Middle frontal gyrus (tissue), 1 donor: Measurements from ENCODE around the gene SLC39A6.
"Not testable (repeated sequence)": the region's sequence is repeated elsewhere in the genome, so short reads cannot be mapped to it uniquely, and the experiment has no call there.

ENCODE experiments used
- DNase-seq: peaks from one replicate; pipeline ENCODE4 v3.0.0-alpha.2; 2015; ENCODE audit warnings: low spot score; ENCODE audit errors: extremely low spot score

Gene SLC39A6

DNA sequence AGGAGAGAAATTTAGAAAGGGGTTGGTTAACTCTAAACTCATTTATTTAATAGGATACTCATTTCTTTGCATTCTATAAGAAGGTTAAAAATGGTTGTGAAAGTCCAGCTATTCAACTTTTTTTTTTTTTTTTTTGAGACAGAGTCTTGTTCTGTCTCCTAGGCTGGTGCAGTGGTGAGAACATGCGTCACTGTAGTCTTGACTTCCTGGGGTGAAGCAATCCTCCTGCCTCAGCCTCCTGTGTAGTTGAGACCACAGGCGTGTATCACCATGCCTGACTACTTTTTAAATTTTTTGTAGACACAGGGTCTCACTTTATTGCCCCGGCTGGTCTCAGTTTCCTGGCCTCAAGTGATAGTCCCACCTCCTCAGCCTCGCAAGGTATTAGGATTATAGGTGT lies 12.4 kb upstream of the SLC39A6 start:
- no peak for DNase-seq

- no peak for DNase-seq
These were observed 10.1 kb upstream of the SLC39A6 start for GRCh38 chr18:36139245-36139644.

DNA sequence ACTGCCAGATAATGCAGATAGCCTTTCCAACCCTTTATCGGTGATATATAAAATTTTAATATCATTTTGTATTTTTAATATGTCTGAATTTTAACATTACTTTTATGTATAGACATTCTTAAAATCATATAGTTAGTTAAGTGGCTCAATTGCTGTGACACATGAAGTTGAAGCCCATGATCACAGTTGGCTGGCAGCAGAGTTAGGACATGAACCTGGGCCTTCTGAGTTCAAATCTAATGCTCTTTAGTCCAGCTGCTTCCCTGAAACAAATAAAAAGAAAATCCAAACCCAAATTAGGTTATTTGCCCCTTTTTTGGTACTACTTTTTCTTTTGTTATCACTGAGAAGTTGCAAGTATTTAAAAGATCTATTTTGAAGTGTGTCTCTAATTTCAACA lies 6.1 kb upstream of the SLC39A6 start:
- no peak for DNase-seq

- DNase-seq: no peak
These were observed 3.6 kb upstream of the SLC39A6 start for GRCh38 chr18:36132756-36133155.

DNA sequence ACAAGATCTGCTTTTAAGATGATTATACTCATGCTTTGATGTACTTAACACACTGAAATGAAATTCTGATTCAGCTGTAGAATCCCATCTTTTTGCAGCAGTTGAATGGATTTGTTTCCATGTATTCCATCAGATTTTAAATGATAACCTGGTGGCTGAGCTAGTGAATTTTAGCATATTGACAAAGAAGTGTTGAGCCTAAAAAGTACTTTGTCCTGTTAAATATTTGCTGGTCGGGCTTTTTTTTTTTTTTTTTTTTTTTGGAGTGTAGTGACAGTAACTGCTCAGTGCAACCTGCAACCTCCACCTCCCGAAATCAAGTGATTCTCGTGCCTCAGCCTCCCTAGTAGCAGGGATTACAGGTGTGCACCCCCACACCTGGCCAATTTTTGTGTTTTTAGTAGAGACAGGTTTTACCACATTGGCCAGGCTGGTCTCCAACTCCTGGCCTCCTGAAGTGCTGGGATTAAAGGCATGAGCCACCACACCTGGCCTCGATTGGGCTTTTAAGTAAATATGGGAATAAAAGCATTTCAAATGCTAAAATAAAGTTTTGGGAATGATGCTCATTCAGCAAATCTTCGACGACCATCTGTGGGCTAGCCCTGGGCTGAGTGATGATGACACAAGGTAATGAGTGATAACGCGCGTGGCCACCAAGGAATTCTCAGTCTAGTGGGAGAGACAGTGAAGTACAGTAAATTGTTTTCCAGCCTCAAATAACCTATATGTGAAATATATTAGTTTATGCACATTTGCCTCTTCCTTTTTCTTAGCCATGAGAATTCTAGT lies 2.7 kb upstream of the SLC39A6 start:
- DNase-seq: no peak

GRCh38 chr18:36130883-36131653 lies 1.9 kb upstream of the SLC39A6 start:
- DNase-seq: no peak

- DNase-seq: no peak
These were observed 1.1 kb upstream of the SLC39A6 start for GRCh38 chr18:36130039-36130831.

GRCh38 chr18:36128907-36129299 lies 237 bp downstream of the SLC39A6 start:
- no peak for DNase-seq

DNA sequence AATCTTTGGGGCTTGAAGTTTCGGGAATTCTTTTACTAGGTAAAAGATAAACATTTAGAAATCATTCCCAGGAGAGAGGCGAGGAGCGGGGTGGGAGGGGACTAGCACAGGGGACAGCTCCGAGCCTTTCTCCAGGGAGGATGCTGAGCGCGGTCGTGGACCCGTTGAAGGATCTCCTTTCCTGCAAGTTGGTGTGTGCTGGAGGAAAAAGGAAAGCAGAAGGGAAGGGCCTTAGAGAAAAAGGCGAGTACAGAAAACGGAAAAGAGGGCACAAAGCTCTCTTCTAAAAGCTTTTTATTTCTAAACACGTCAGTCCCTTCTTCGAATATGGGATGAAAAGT lies 640 bp downstream of the SLC39A6 start:
- DNase-seq: no peak

- no peak for DNase-seq
These were observed 1.2 kb downstream of the SLC39A6 start for GRCh38 chr18:36127836-36128529.

DNA sequence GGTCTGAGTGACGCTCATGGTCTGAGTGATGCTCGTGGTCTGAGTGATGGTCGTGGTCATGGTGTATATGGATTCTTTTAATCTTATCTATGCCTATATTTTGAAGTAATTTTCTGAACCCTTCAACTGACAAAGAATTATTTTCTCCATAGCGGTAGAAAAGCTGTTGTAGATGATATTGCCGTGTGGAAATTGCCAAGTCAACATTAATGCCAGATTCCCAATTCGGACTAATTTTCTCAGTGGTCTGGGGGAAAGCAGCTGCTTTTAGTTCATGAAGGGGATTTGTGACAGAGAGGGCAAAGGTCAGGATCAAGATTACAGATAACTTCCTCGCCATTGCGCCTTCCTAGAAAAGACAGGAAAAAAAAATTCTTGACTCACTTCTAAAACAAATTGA lies 2.5 kb downstream of the SLC39A6 start:
- DNase-seq: no peak

- DNase-seq: no peak
These were observed 4.3 kb downstream of the SLC39A6 start for GRCh38 chr18:36124841-36125240.

DNA sequence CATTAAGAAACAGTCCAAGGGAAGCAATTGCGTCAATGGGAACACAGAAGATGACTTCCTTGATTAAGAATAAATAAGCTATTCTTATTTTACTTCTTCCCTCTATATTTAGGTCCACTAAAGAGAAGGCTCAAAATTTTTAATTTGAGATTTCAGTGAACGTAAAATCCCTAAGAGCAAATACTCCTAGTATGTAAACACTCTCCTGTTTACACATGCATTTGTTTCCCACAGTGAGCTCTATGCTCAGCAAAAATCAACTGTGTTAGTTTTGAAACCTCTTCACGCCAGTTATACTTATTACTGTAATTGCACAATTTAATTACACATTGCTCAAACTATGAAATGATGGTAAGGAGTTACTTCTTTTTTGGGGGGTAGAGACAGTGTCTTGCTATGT lies 8.8 kb downstream of the SLC39A6 start:
- DNase-seq: no peak

- DNase-seq: not testable (repeated sequence)
These were observed 12.4 kb downstream of the SLC39A6 start for GRCh38 chr18:36116771-36117170.

DNA sequence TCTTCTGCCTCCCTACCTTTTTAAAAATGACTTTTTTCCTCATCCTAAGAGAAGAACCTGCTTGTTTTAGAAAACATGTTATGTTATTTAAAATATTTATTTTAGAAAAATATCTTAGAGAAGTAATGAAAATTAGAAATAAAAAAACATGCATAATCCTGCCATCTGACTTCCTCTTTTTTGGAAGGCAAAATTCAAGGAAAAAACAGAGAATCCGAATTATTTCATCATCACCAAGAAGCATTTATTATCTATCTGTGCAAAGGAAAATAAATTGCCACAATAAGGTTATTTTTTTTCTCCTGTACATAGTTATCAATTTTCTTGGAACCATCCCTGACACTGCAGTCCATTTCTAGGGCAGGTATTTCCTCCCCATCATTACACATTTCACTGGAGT lies 14.4 kb downstream of the SLC39A6 start:
- DNase-seq: no peak

DNA sequence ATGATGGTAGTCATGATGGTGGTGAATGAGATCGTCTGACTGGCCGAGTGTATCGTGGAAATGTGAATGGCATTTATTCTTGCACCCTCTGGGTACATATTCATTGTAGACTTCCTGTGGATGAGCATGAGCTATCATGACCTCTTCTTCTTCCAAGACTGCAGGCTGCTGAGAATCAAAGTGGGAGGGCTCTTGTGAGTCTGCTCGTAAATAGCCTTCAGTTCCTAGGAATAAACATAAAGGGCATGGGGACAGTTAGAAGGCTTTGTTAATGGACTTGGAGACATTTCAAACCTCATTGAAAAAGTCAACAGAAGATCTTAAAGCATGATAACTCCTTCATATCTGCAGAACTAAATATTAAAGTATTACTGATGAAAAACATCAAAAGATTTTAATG lies 14.9 kb downstream of the SLC39A6 start:
- DNase-seq: no peak

GRCh38 chr18:36112302-36112701 lies 16.8 kb downstream of the SLC39A6 start:
- no peak for DNase-seq

DNA sequence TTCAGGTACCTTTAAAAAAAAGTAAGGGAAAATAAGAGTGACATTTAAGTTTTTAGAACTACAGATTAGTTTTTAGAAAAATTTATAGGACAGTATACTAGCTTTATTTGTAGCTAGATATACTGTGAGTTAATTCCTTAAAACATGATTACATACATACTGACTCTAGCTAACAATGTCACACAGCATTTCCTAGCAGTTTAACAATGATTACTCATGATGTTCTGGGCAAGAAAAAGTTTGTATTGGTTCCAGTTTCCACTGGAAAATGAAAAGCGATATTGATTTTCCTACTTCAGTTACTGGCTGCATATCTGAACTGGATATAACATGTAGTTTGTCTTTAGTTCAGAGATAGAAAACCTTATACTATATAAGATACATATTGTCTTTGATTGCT lies 19.4 kb downstream of the SLC39A6 start:
- DNase-seq: no peak

DNA sequence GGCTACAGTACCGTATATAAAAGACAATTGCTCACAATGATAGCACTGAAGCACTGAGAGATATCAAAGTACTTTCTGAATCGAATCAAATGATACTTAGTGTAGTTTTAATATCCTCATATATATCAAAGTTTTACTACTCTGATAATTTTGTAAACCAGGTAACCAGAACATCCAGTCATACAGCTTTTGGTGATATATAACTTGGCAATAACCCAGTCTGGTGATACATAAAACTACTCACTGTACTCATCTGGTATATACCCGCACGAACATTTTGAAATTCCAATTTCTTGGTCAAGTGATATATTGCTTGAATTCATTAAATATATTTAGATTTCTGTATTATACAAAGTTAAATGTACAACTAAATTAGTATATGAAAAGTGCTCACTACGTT lies 20.5 kb downstream of the SLC39A6 start:
- no peak for DNase-seq

DNA sequence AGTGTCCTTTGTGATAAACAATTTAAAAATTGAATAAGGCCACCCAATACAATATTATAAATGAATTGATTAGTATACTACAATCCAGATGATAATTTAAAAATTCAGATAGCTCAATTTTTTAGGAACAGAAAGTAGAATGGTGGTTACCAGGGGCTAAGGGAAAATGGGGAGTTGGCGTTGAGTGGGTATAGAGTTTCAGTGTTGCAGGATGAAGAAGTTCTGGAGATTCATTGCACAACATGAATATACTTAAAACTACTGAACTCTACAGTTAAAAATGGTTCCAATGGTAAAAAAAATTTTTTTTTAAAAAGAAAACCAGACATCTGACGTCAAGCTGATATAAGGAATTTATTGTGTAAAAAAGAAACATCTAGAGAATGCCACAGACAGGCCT lies 20.9 kb downstream of the SLC39A6 start:
- no peak for DNase-seq

GRCh38 chr18:36107477-36107876 lies 21.7 kb downstream of the SLC39A6 start:
- no peak for DNase-seq

- no peak for DNase-seq
These were observed 24.4 kb downstream of the SLC39A6 start for GRCh38 chr18:36104749-36105148.
